COLO829 (cell line): ENCODE data around the gene FEZ2.

Experiments
- DNase-seq: peaks from one replicate; pipeline ENCODE4 v3.0.0; 2012; ENCODE audit warnings: low spot score

Gene FEZ2

GRCh38 chr2:36530178-36530982, 67.6 kb downstream of the FEZ2 start:
- no peak for DNase-seq

- no peak for DNase-seq
Measured at GRCh38 chr2:36528766-36529392, 69.1 kb downstream of the FEZ2 start.

- no peak for DNase-seq
Measured at GRCh38 chr2:36528274-36528673, 69.7 kb downstream of the FEZ2 start.

DNA sequence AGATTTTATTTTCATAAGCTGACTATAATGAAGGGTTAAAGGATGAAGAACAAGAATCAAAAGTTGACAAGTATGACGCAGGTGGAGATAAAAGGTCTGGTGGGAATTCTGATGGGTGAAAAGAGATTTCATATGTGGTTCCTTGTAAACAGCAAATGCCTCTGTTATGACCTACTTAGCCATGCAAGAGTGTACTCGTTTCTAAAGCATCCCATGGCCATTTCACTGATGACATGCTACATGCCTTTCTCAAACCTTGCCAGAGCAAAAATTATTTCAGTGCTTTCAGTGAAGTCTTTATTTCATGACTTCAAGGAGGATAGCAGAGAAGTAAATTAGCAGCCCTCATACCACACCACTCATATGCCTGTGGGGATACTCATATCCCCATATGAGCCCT, 71.7 kb downstream of the FEZ2 start:
- DNase-seq, result no peak

- DNase-seq, result no peak
Measured at GRCh38 chr2:36525245-36525644, 72.7 kb downstream of the FEZ2 start.

DNA sequence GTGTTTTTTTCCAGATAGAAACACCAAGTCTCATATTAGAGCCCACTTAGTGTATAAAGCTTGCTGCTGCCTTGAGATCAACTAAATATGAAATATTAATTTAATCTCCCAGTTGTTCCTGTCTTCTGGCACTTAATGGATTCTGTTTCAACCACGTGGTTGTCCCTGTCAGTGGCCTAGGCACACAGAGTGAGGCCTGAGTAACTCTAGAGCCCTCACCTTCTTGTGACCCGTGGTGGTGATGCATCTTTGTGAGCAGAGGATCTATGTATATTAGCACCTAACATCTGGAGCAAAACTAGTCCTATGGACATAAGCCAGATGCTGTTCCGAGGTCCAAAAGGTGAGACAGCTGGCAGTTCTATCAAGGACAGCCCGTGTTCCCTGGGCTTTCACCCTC, 74.8 kb downstream of the FEZ2 start:
- DNase-seq, result no peak

- no peak for DNase-seq
Measured at GRCh38 chr2:36520431-36520830, 77.5 kb downstream of the FEZ2 start.

DNA sequence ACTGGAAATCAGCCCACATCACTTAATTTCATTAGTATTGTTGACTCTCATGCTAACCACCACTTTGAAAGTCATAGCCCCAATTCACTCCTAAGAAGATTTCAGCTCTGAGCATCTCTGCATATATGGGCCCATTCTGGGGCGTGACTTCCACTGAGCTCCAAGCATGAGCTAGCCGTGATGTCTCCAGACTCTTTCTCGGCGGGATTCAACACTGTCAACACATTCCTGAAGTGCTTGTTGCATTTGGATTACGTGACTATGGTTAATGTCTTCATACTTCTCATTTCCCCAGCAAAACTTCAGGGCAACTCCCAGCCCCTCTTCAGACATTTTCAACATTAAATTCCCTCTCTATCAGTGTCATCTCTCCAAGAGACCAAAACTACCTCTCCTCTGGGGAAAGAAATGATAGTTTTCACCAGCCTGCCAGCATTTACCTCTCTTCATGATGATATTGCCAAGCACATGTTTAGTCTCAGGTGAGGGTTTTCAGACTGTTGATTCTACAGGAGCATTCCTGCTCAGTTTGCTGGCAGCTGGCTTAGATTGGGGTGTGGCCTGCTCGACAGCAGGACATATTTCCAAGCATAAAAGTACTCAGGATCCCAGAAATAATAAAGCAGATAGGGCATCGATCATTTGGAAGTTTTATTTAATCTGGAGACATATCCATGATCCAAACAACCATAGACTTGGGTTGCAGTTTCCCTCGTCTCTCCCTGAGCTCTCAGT, 81.7 kb downstream of the FEZ2 start:
- no peak for DNase-seq

GRCh38 chr2:36515538-36515937, 82.4 kb downstream of the FEZ2 start:
- DNase-seq, result no peak

DNA sequence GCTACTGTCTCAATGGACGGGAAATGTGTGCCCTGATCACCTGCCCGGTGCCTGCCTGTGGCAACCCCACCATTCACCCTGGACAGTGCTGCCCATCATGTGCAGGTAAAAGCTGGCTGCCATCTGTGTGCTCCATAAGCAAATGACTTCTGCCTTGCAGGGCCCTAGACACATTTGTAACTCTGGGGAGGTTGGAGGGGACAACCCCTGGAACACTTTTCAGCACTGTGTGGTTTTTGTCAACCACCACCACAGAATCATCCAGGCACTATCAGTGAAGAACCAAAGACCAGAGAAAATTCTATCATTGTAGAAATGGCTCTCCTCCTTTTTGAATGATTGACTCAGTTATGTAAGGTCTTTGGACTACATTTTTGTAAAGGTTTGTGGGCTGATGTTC, 84.3 kb downstream of the FEZ2 start:
- DNase-seq, result no peak

DNA sequence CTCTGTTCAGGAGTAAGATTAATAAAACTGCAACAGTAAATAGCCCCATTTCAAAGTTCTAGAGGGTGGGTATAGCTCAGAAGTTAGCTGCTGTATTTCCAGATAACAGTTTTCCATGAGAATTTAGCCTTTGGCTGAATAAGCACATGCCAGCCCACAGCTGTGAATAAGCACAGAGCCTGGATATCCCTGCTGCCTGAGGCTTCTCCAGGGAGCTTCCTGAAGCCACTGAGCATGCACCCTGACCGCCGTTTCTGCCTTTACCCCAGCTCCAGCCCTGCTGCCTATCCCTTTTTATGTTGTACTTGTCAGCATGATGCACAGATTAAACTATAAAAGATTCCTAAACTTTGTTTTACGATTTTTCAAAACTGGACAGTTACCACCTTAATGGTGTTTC, 85.3 kb downstream of the FEZ2 start:
- DNase-seq, result peak; percentile 25

GRCh38 chr2:36511858-36512603, 85.9 kb downstream of the FEZ2 start:
- no peak for DNase-seq

GRCh38 chr2:36509075-36509474, 88.9 kb downstream of the FEZ2 start:
- no peak for DNase-seq

DNA sequence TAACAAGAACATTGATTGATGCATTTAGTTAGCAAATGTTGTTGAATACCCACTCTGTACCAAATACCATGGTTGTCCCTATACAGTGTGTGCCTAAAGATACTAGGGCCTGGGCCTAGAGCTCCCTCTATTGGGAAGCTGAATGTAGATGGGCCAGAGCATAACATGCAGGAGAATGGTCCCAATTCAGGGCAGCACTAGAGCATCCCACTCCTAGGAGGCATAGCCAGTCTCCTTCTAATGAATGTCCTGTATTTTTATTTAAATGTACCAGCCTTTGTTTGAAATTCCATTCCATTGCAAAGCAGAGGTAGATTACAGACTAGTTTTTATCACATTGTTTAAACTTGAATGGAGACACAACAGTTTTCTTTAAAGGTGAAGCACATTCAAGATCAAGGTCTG, 90.6 kb downstream of the FEZ2 start:
- peak; percentile 46 for DNase-seq
